Stomach (tissue), 9 donors: Measurements from ENCODE around the gene IWS1. TPM values are rescaled to one million over a fixed set of nuclear protein-coding genes. Genes with fewer than 3 reads are reported as not detected.
"Not testable (repeated sequence)": the region's sequence is repeated elsewhere in the genome, so short reads cannot be mapped to it uniquely, and the experiment has no call there.

Source experiments
- DNase-seq, 2 donors: peaks; one replicate each; pipeline versions ENCODE4 v3.0.0 to v3.0.0-alpha.2; 2013 to 2019
- H3K27ac ChIP-seq, 5 donors: fragments of 200-600 bp in 4 of 5; sonication (generic) in 4 of 5; one replicate each; pipeline ENCODE4 v1.5.1; 2013 to 2019; ENCODE audit warnings: mild to moderate bottlenecking in 1 of 5, moderate library complexity in 1 of 5
- H3K27me3 ChIP-seq, 3 donors: fragments of 200-600 bp; sonication (generic); one replicate each; pipeline ENCODE4 v1.5.1; 2017 to 2019; ENCODE audit warnings: mixed run types in 1 of 3
- H3K36me3 ChIP-seq, 4 donors: fragments of 200-600 bp; sonication (generic); 1 replicate in 3 of 4; 2 replicates in 1 of 4; pipeline ENCODE4 v1.5.1; 2016 to 2019
- H3K4me1 ChIP-seq, 4 donors: fragments of 200-600 bp; sonication (generic); one replicate each; pipeline ENCODE4 v1.5.1; 2016 to 2019
- H3K4me3 ChIP-seq, 4 donors: fragments of 200-600 bp; sonication (generic) in 3 of 4; one replicate each; pipeline ENCODE4 v1.5.1; 2016 to 2019; ENCODE audit warnings: mild to moderate bottlenecking in 1 of 4
- H3K9me3 ChIP-seq, 4 donors: fragments of 200-600 bp; sonication (generic); one replicate each; pipeline ENCODE4 v1.5.1; 2016 to 2019
- EP300 ChIP-seq: sonication (generic); formaldehyde crosslinking; IDR thresholded peaks from one replicate; pipeline ENCODE4 v1.6.1; 2017; ENCODE audit warnings: antibody characterized with exemption
- POLR2A ChIP-seq, 4 donors: fragments of 450-650 bp; IDR thresholded peaks; one replicate each; pipeline ENCODE4 v1.6.1; 2016; ENCODE audit warnings: antibody characterized with exemption in 4 of 4, control low read depth in 2 of 4, mild to moderate bottlenecking in 1 of 4, moderate library complexity in 1 of 4
- POLR2AphosphoS5 ChIP-seq, 3 donors: sonication (generic); formaldehyde crosslinking; IDR thresholded peaks; one replicate each; pipeline ENCODE4 v1.6.1; 2016; ENCODE audit warnings: antibody characterized with exemption in 3 of 3
- WGBS, 5 donors: extraction: QIAGEN DNeasy Blood & Tissue Kit in 3 of 5; methylation state at CpG; one replicate each; pipeline versions ENCODE4 v1.1.5 to v1.1.7; 2013 to 2018; 5-methylcytosine and 5-hydroxymethylcytosine counted together
- intact Hi-C: fragments of 100-400 bp; cut with DNase I; formaldehyde crosslinking; loops from one replicate; pipeline ENCODE4 v1.15.1; 2023; ENCODE audit warnings: low total_unique reads
- polyA plus RNA-seq, 3 donors: library from polyadenylated mRNA; stranded (reverse); fragments of 200-250 nt; gene quantifications; one replicate each; pipeline ENCODE4 v1.2.3, GENCODE V29; 2013
- total RNA-seq, 5 donors: library from RNA; depleted of rRNA; stranded (reverse); fragments of >200 nt; gene quantifications; one replicate each; pipeline versions ENCODE4 v1.1.0 to v1.2.3, GENCODE V29; 2014 to 2016
- TF ChIP-seq, protein P1 (sequence below), 7 experiments: fragments of 450-650 bp in 4 of 7; fragments of 200-600 bp in 3 of 7; sonication (generic) in 3 of 7; IDR thresholded peaks; one replicate each; pipeline ENCODE4 v1.5.1; 2016 to 2019; ENCODE audit warnings: antibody characterized with exemption in 7 of 7, control low read depth in 2 of 7, mild to moderate bottlenecking in 1 of 7
- donor health status: healthy with polysubstance abuse.
- donor health status: Bipolar disorder and iron deficiency.
- donor health status: healthy.

Gene IWS1
- total and polyA plus RNA-seq, 8 donors, result 18.7 to 145 (median 36.4) TPM

DNA sequence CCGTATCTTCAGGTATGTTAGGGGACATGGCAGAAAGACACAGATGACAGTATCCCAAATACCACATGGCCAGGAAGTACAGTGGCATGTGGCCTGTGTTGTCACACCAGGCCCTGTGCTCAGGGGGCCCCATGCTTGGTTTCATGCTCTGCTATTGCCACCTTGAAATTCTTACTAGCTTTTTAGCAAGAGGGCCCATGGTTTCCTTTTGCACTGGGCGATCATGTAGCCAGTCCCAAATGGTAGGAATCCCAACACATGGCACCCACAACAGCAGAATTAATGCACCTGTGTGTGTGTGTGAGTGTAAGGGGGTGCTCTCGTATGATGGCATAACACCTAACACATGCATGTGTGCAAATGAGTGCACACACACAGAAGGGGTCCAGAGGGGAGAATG lies 48.4 kb upstream of the IWS1 start:
- H3K4me1 ChIP-seq, result no peaks in the 10 kb centered on the region
- H3K36me3 ChIP-seq, result no peaks in the 10 kb centered on the region
- H3K27ac ChIP-seq, result no peak overlapping the region
- H3K4me3 ChIP-seq, result no peak overlapping the region
- peaks cover 0 to 16% (median 0%) of the 10 kb centered on the region in 3 donors for H3K27me3 ChIP-seq
- 89 to 97% (median 92%) methylated on average over 3 of the region's 3 CpGs for WGBS, 5 donors
- no peak for TF ChIP-seq POLR2AphosphoS5 (IDR thresholded peaks at IDR 0.05)
- no peaks in the 10 kb centered on the region for H3K9me3 ChIP-seq
- peak in 1 of 2 donors; percentile 1 for DNase-seq
- intact Hi-C loops, result no loop called here

DNA sequence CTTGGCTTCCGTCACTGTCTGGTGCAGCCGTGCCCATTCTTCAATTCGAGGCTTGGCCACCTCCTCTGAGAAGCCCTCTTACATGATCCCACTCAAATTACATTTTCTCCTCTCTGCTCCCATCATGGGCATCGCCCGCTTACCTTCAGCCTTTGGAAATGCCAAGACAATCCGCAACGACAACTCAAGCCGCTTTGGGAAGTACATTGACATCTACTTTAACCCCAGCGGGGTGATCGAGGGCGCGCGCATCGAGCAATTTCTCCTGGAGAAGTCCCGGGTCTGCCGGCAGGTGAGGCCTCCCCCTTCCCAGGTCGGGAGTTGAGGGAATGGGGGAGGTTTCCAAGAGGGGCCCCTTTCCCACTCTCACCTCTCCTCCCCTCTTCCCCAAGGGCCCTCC lies 47.5 kb upstream of the IWS1 start:
- H3K9me3 ChIP-seq, result no peaks in the 10 kb centered on the region
- no peak overlapping the region for H3K4me3 ChIP-seq
- H3K27me3 ChIP-seq, result peaks cover 0 to 16% (median 0%) of the 10 kb centered on the region in 3 donors
- no peaks in the 10 kb centered on the region for H3K4me1 ChIP-seq
- 91 to 92% (median 91%) methylated on average over 11 to 17 of the region's 17 CpGs for WGBS, 5 donors
- intact Hi-C loops, result no loop called here
- peak in 1 of 2 donors; percentile 20 for DNase-seq
- no peaks in the 10 kb centered on the region for H3K36me3 ChIP-seq
- no peak for TF ChIP-seq POLR2A (IDR thresholded peaks at IDR 0.05)
- TF ChIP-seq, protein P1, sequence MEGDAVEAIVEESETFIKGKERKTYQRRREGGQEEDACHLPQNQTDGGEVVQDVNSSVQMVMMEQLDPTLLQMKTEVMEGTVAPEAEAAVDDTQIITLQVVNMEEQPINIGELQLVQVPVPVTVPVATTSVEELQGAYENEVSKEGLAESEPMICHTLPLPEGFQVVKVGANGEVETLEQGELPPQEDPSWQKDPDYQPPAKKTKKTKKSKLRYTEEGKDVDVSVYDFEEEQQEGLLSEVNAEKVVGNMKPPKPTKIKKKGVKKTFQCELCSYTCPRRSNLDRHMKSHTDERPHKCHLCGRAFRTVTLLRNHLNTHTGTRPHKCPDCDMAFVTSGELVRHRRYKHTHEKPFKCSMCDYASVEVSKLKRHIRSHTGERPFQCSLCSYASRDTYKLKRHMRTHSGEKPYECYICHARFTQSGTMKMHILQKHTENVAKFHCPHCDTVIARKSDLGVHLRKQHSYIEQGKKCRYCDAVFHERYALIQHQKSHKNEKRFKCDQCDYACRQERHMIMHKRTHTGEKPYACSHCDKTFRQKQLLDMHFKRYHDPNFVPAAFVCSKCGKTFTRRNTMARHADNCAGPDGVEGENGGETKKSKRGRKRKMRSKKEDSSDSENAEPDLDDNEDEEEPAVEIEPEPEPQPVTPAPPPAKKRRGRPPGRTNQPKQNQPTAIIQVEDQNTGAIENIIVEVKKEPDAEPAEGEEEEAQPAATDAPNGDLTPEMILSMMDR (IDR thresholded peaks at IDR 0.05), result no peak
- TF ChIP-seq EP300, result no peak
- TF ChIP-seq POLR2AphosphoS5 (IDR thresholded peaks at IDR 0.05), result no peak
- H3K27ac ChIP-seq, result no peak overlapping the region

DNA sequence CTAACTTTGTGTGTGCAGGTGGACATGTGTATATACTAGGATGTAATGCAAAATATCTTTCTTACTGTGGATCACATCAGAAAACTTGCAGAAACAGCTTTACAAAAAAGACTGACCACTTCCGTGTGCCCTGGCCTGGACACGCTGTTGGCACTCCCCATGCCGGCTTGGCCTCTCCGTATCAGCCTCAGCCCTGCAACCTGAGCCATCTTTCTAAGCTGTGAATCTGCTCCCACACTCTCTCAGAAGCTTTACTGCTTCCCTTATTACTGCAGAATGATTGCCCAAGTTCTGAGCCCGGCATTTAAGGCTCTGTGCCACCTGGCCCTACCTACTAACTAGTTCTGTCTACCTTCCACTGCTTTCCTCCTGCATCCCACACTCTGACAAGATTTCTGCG lies 47.0 kb upstream of the IWS1 start:
- no peaks in the 10 kb centered on the region for H3K9me3 ChIP-seq
- peak in 1 of 2 donors; percentile 20 for DNase-seq
- no peak overlapping the region for H3K4me3 ChIP-seq
- 86 to 93% (median 90%) methylated on average over 6 of the region's 6 CpGs for WGBS, 5 donors
- peaks cover 0 to 16% (median 0%) of the 10 kb centered on the region in 3 donors for H3K27me3 ChIP-seq
- intact Hi-C loops, result no loop called here
- TF ChIP-seq POLR2AphosphoS5 (IDR thresholded peaks at IDR 0.05), result no peak
- TF ChIP-seq POLR2A (IDR thresholded peaks at IDR 0.05), result no peak
- TF ChIP-seq, protein P1 (IDR thresholded peaks at IDR 0.05), result no peak
- no peak for TF ChIP-seq EP300
- H3K4me1 ChIP-seq, result no peaks in the 10 kb centered on the region
- no peaks in the 10 kb centered on the region for H3K36me3 ChIP-seq
- no peak overlapping the region for H3K27ac ChIP-seq

DNA sequence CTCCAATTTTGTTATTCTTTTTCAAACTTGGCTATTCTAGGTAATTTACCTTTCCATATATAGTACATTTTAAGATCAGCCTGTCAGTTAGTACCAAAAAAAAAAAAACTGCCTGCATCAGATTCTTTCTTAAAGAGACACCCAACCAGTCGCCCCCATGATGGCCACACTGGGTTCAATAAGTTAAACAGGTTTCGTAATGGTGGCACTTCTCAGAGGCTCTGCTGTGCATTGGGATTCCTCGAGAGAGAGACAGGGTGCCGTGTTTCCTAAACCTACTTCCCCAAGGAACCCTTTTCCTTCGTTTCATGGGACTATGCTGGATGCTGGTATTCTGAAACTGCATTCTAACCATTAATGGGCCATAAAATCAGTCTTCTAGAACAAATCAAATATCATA lies 46.6 kb upstream of the IWS1 start:
- DNase-seq, result no peak
- no peaks in the 10 kb centered on the region for H3K36me3 ChIP-seq

DNA sequence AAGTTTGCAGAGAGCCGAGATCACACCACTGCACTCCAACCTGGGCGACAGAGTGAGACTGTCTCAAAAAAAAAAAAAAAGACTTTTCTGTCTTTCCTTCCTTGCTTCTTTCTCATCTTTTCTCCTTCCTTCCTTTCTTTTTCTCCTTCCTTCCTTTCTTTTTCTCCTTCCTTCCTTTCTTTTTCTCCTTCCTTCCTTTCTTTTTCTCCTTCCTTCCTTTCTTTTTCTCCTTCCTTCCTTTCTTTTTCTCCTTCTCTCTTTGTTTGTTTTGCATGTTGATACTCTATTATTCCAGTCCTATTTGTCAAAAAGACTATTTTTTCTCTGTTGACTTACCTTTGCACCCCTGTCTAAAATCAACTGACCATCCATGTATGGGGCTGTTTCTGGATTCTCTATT lies 46.1 kb upstream of the IWS1 start:
- 74 to 94% (median 91%) methylated on average over 2 of the region's 2 CpGs for WGBS, 5 donors

More for the DNA sequence above, 46.6 kb upstream of the IWS1 start:
- intact Hi-C loops, result no loop called here
- Histone ChIP-seq H3K4me3 (no peak overlapping the region), H3K27me3 (peaks cover 0 to 12% (median 0%) of the 10 kb centered on the region in 3 donors), H3K27ac (no peak overlapping the region), H3K4me1 (no peaks in the 10 kb centered on the region), H3K9me3 (no peaks in the 10 kb centered on the region)
- 86 to 88% (median 87%) methylated on average over 5 of the region's 5 CpGs for WGBS, 5 donors
- TF ChIP-seq POLR2AphosphoS5 (IDR thresholded peaks at IDR 0.05), result no peak
- TF ChIP-seq EP300, result no peak
- TF ChIP-seq, protein P1 (IDR thresholded peaks at IDR 0.05), result no peak
- no peak for TF ChIP-seq POLR2A (IDR thresholded peaks at IDR 0.05)

More for the DNA sequence above, 46.1 kb upstream of the IWS1 start:
- H3K27me3 ChIP-seq, H3K9me3 ChIP-seq, H3K36me3 ChIP-seq, H3K27ac ChIP-seq, intact Hi-C loops, H3K4me1 ChIP-seq, DNase-seq, H3K4me3 ChIP-seq: not testable (repeated sequence)
